ENCODE data around the gene GEMIN4. TPM values are rescaled to one million over a fixed set of nuclear protein-coding genes. Genes with fewer than 3 reads are reported as not detected.
"Not testable (repeated sequence)": the region's sequence is repeated elsewhere in the genome, so short reads cannot be mapped to it uniquely, and the experiment has no call there.

Gene GEMIN4
- total RNA-seq, 1 donor from 2014 or later = 42.4 TPM

- intact Hi-C loops (cut with micrococcal nuclease) = loop anchor here (1.0 kb wide), 3 partner anchors 30 to 199 kb away; partner anchors contain the start of genes GEMIN4 and VPS53
Observed at GRCh38 chr17:781805-782731, 30.0 kb upstream of the GEMIN4 start, which contains the start of the genes GLOD4 and MRM3. Gene GLOD4, minus strand, starts transcription at chr17:782280. Its CDS starts 25 bp downstream, at chr17:782255. Gene MRM3, plus strand, starts transcription at chr17:782353. Its CDS starts 26 bp downstream, at chr17:782379.

GRCh38 chr17:778096-778495 lies 26.0 kb upstream of the GEMIN4 start:
- intact Hi-C loops (cut with micrococcal nuclease) = no loop called here

- intact Hi-C loops (cut with micrococcal nuclease) = no loop called here
Observed at GRCh38 chr17:774313-774584, 22.2 kb upstream of the GEMIN4 start.

GRCh38 chr17:773467-774312 lies 21.6 kb upstream of the GEMIN4 start:
- intact Hi-C loops (cut with micrococcal nuclease) = no loop called here

- intact Hi-C loops (cut with micrococcal nuclease) = no loop called here
Observed at GRCh38 chr17:773016-773415, 21.0 kb upstream of the GEMIN4 start.

- intact Hi-C loops (cut with micrococcal nuclease) = no loop called here
Observed at GRCh38 chr17:767076-767475, 15.0 kb upstream of the GEMIN4 start.

- intact Hi-C loops (cut with micrococcal nuclease) = no loop called here
Observed at GRCh38 chr17:760371-760770, 8.3 kb upstream of the GEMIN4 start.

- intact Hi-C loops (cut with micrococcal nuclease) = loop anchor here (10.0 kb wide), 1 partner anchor 1545 kb away; the partner anchor contains the start of genes SMG6 and SRR
Observed at GRCh38 chr17:759964-760363, 7.9 kb upstream of the GEMIN4 start.

- intact Hi-C loops (cut with micrococcal nuclease) = loop anchor here (10.0 kb wide), 1 partner anchor 1549 kb away; the partner anchor contains the start of genes SMG6 and SRR
Observed at GRCh38 chr17:756010-756567, 4.0 kb upstream of the GEMIN4 start.

GRCh38 chr17:755319-755961 lies 3.4 kb upstream of the GEMIN4 start:
- intact Hi-C loops (cut with micrococcal nuclease) = loop anchor here (10.0 kb wide), 1 partner anchor 1549 kb away; the partner anchor contains the start of genes SMG6 and SRR

- intact Hi-C loops (cut with micrococcal nuclease) = loop anchor here (2.0 to 10.0 kb wide), 4 partner anchors 19 to 1551 kb away; partner anchors contain the start of genes SMG6, SRR and TIMM22
Observed at GRCh38 chr17:753418-753817, 1.4 kb upstream of the GEMIN4 start.

- intact Hi-C loops (cut with micrococcal nuclease) = loop anchor here (1.0 to 10.0 kb wide), 6 partner anchors 18 to 1552 kb away; partner anchors contain the start of genes GLOD4, MRM3, SMG6 and SRR
Observed at GRCh38 chr17:752620-753219, 656 bp upstream of the GEMIN4 start.

GRCh38 chr17:751269-752001 lies 629 bp downstream of the GEMIN4 start:
- intact Hi-C loops (cut with micrococcal nuclease) = loop anchor here (1.0 to 10.0 kb wide), 6 partner anchors 17 to 1553 kb away; partner anchors contain the start of genes GLOD4, MRM3, SMG6 and SRR

GRCh38 chr17:750431-751037 lies 1.5 kb downstream of the GEMIN4 start:
- intact Hi-C loops (cut with micrococcal nuclease) = loop anchor here (5.0 to 10.0 kb wide), 2 partner anchors 247 to 1554 kb away; partner anchors contain the start of genes SMG6, SRR and TIMM22

GRCh38 chr17:749359-749758 lies 2.7 kb downstream of the GEMIN4 start:
- intact Hi-C loops (cut with micrococcal nuclease) = not testable (repeated sequence)

- intact Hi-C loops (cut with micrococcal nuclease) = not testable (repeated sequence)
Observed at GRCh38 chr17:748604-749003, 3.5 kb downstream of the GEMIN4 start.

GRCh38 chr17:746783-747629 lies 5.1 kb downstream of the GEMIN4 start:
- intact Hi-C loops (cut with micrococcal nuclease) = no loop called here

- intact Hi-C loops (cut with micrococcal nuclease) = no loop called here
Observed at GRCh38 chr17:746181-746580, 5.9 kb downstream of the GEMIN4 start.
